OCI-LY1 (cell line): ENCODE measurements around the gene LPCAT1.

Experiments
- EZH2 ChIP-seq: fragments of 200-600 bp; sonication (generic), shearing (Covaris generic); IDR thresholded peaks from 2 replicates; pipeline ENCODE4 v1.8.0; 2017; ENCODE audit warnings: borderline replicate concordance, mixed run types, mild to moderate bottlenecking, antibody characterized with exemption, low read length, moderate library complexity, mixed read lengths
- TF ChIP-seq, protein P1 (sequence below): fragments of 200-600 bp; sonication (generic), shearing (Covaris generic); IDR thresholded peaks from 2 replicates; pipeline ENCODE4 v1.5.1; 2017; ENCODE audit warnings: mild to moderate bottlenecking, antibody characterized with exemption, low read length, moderate library complexity, mixed read lengths

- TF ChIP-seq, protein P1, sequence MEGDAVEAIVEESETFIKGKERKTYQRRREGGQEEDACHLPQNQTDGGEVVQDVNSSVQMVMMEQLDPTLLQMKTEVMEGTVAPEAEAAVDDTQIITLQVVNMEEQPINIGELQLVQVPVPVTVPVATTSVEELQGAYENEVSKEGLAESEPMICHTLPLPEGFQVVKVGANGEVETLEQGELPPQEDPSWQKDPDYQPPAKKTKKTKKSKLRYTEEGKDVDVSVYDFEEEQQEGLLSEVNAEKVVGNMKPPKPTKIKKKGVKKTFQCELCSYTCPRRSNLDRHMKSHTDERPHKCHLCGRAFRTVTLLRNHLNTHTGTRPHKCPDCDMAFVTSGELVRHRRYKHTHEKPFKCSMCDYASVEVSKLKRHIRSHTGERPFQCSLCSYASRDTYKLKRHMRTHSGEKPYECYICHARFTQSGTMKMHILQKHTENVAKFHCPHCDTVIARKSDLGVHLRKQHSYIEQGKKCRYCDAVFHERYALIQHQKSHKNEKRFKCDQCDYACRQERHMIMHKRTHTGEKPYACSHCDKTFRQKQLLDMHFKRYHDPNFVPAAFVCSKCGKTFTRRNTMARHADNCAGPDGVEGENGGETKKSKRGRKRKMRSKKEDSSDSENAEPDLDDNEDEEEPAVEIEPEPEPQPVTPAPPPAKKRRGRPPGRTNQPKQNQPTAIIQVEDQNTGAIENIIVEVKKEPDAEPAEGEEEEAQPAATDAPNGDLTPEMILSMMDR: no peak
- TF ChIP-seq EZH2: no peak
Observed at GRCh38 chr5:1555011-1555807, 31.4 kb upstream of the LPCAT1 start.
